Measurements from ENCODE around the gene SLC35A2. TPM values are rescaled to one million over a fixed set of nuclear protein-coding genes. Genes with fewer than 3 reads are reported as not detected.

SLC35A2 gene
- total RNA-seq, 6 experiments from 2014 or later, result 15.0 to 19.5 (median 17.3) TPM

DNA sequence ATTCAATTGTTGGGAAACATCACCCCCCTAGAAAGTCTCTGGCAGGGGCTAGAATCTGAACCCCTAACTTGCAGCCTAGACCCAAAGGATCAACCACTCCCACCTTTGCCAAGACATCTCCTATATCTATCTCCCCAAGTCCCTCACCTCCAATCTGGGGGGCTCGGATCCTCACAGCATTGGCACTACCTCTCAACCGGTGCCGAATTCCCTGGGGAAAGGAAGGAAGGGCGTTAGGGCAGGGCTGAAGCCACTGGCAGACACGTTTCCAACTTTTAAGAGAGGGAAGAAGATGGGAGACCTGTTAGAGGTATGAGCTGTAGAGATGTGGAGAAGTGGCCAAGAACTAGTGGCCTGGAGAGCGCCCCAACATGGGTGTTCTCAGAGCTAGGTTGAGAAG is 16.6 kb downstream of the SLC35A2 start:
- ATAC-seq, result no peak
- WGBS (ENCODE audit: insufficient coverage, low coverage, low lambda C conversion rate, missing lambda C conversion rate), result 56% methylated on average over 5 of the region's 6 CpGs
- intact Hi-C loops (cut with DNase I), result no loop called here

DNA sequence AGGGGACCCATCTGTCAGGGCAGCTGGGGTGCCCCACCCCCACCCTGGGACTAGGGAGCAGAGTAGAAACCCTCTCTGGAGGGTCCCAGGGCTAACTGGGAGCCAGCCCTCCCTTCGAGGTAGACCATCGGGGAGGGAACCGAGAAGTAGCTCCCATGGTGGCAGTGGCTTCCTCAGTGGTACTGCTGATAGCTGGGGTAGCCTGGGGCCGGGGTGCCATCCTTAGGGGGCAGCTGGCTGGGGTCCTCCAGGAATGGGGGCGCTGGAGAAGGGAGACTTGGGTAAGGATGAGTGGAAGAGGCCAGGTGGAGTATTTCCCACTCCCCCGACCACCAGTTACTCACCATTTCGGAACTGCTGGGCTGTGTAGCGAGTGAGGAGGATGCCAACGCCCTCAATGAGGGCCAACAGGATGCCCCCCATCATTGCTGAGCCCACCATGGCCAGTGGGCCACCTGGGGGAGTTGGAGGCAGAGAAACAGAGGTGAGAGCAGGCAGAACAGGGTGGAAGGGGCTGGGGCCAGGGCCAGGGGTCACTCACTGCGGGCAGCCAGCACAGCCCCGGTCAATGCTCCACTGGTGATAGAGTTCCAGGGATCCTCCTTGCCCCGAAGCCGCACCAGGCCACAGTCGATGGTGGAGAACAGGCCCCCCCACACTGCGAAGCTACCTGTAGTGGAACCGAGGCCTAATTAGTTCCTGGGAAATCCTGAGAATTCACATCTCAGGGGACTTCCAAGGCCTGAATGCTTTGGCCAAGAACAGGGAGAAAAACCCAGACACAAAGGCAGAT is 17.7 kb downstream of the SLC35A2 start:
- H3K27me3 ChIP-seq, result no peaks in the 10 kb centered on the region
- DNase-seq (no peak), ATAC-seq (no peak)
- no CpG with 5 or more reads among the region's 16 CpGs for WGBS (ENCODE audit: insufficient coverage, low coverage, low lambda C conversion rate, missing lambda C conversion rate)
- H3K4me3 ChIP-seq, result no peak overlapping the region
- H3K27ac ChIP-seq, result no peak overlapping the region
- H3K36me3 ChIP-seq, result no peaks in the 10 kb centered on the region
- no peaks in the 10 kb centered on the region for H3K9me3 ChIP-seq
- TF ChIP-seq, protein P1, sequence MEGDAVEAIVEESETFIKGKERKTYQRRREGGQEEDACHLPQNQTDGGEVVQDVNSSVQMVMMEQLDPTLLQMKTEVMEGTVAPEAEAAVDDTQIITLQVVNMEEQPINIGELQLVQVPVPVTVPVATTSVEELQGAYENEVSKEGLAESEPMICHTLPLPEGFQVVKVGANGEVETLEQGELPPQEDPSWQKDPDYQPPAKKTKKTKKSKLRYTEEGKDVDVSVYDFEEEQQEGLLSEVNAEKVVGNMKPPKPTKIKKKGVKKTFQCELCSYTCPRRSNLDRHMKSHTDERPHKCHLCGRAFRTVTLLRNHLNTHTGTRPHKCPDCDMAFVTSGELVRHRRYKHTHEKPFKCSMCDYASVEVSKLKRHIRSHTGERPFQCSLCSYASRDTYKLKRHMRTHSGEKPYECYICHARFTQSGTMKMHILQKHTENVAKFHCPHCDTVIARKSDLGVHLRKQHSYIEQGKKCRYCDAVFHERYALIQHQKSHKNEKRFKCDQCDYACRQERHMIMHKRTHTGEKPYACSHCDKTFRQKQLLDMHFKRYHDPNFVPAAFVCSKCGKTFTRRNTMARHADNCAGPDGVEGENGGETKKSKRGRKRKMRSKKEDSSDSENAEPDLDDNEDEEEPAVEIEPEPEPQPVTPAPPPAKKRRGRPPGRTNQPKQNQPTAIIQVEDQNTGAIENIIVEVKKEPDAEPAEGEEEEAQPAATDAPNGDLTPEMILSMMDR (IDR thresholded peaks at IDR 0.05), result no peak
- no peak for TF ChIP-seq POLR2A (IDR thresholded peaks at IDR 0.05)
- intact Hi-C loops (cut with DNase I), result no loop called here
- H3K4me1 ChIP-seq, result no peaks in the 10 kb centered on the region

More for the DNA sequence above, 16.6 kb downstream of the SLC35A2 start:
- no peaks in the 10 kb centered on the region for H3K9me3 ChIP-seq
- no peak overlapping the region for H3K27ac ChIP-seq
- no peak for TF ChIP-seq POLR2A (IDR thresholded peaks at IDR 0.05)
- TF ChIP-seq, protein P1 (IDR thresholded peaks at IDR 0.05), result no peak
- DNase-seq, result no peak
- no peak overlapping the region for H3K4me3 ChIP-seq
- no peaks in the 10 kb centered on the region for H3K27me3 ChIP-seq
- no peaks in the 10 kb centered on the region for H3K36me3 ChIP-seq
- H3K4me1 ChIP-seq, result no peaks in the 10 kb centered on the region

DNA sequence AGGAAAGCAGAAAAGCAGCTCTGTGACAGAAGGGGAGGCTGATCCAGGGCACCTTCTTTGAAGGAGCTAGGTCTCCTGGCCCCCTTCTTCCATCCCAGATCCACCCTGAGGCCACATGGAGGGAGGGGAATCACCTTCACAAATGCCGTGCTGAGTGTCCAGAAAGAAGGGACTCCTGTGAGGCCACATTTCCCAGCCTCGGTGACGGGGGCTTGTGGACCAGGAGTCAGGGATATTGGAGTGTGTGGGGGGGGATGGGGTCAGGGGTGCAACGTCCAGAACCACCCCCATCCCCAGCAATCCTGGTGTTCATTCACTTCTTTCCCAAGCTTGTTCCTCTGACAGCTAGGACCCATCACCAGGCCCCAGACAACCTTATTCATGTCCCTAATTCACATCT is 18.6 kb downstream of the SLC35A2 start:
- ATAC-seq (no peak), DNase-seq (no peak)
- H3K4me1 ChIP-seq, result no peaks in the 10 kb centered on the region
- intact Hi-C loops (cut with DNase I), result no loop called here
- TF ChIP-seq, protein P1 (IDR thresholded peaks at IDR 0.05), result no peak
- no peak for TF ChIP-seq POLR2A (IDR thresholded peaks at IDR 0.05)
- no peaks in the 10 kb centered on the region for H3K36me3 ChIP-seq
- H3K4me3 ChIP-seq, result no peak overlapping the region
- H3K27me3 ChIP-seq, result no peaks in the 10 kb centered on the region
- WGBS (ENCODE audit: insufficient coverage, low coverage, low lambda C conversion rate, missing lambda C conversion rate), result 13% methylated on average over 1 of the region's 4 CpGs
- H3K9me3 ChIP-seq, result no peaks in the 10 kb centered on the region
- H3K27ac ChIP-seq, result no peak overlapping the region

DNA sequence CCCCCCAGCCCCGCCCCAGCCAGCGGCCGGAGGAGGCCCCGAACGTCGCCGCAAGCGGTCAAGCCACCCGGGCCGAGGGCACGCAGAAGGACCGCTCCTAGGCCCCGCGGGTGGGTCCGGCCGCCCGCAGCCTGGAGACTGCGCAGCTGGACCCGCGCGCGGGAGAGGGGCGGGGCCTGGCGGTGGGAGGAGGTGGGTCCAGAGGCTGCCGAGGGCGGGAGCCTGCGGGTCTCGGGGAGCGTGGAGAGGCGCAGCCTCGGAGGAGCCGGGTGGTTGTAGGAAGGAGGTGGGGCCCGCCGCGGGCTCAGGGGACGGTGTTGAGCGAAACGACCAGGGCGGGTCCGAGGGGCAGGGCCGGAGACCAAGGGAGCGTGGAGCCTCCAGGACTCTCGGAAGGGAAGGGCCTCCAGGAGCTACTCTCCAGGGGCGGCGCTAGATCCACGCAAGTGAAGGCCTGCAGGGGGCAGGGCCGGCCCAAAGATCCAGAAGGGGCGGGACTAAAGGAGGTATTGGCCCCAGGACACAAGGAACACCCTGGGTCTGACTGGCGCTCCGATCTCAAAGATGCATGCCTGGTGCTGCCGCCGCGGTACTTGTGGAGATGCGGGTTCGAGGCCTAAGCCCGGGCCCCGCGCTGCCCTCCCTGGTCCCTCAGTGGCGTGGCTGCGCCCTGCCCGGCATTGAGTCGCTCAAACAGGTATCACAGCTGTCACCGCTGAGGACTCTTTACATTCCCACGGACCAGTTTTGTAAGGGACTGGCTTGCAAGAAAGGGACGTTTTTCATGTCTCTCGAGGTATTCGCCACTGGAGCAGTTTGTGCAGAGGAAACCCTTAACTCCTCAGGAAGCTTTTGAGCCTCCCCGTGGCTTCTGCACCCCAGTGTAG is 19.8 kb downstream of the SLC35A2 start:
- WGBS (ENCODE audit: insufficient coverage, low coverage, low lambda C conversion rate, missing lambda C conversion rate), result 31% methylated on average over 14 of the region's 68 CpGs
- Histone ChIP-seq H3K27ac (peak overlapping the region in 1 of 3 donors; percentile 21), H3K27me3 (no peaks in the 10 kb centered on the region), H3K9me3 (no peaks in the 10 kb centered on the region), H3K4me3 (peak overlapping the region; percentile 45 to 60 (median 58)), H3K36me3 (no peaks in the 10 kb centered on the region), H3K4me1 (no peaks in the 10 kb centered on the region)
- ATAC-seq, result peak; percentile 94 to 97 (median 96)
- peak; percentile 84 to 87 (median 85) for DNase-seq
- TF ChIP-seq POLR2A (IDR thresholded peaks at IDR 0.05), result no peak
- TF ChIP-seq, protein P1 (IDR thresholded peaks at IDR 0.05), result peak; percentile 32 to 58 (median 46)
- intact Hi-C loops (cut with DNase I), result no loop called here

All from right lobe of liver (tissue), 6 donors.